ENCODE data around the gene STK25.
"Not testable (repeated sequence)": the region's sequence is repeated elsewhere in the genome, so short reads cannot be mapped to it uniquely, and the experiment has no call there.

Gene STK25

GRCh38 chr2:241507430-241508239, 749 bp downstream of the STK25 start:
- DNase-seq = peak in 1 of 2 experiments; percentile 0

DNA sequence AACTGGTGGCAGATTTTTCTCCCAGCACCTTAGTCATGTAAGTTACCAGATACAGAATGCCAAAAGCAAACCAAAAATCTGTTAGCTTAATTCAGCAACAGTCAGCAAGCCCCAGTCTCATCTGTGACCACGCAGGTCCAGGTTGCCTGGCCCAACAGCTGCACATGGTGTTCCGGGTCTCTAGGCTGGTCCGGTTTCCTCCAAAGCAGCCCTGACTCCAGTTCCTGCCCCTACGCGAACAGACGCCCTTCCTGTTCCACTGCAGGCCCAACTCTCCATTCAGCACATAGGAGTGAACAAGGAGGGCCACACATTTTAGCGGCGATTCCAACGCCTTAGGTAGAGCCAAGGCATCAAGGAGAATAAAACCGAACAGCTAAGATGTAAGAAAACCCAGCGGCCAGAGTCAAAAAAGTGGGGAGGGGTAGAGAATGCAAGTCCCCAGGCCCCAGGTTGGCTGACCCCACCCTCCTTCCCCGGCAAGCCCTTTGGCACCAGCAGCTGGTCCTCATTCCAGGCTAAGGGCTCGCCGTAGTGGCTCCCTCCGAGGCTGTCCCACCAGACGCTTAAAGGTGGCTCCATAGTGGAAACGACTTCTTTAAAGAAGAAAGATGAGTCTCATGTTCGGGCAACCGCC, 1.5 kb downstream of the STK25 start:
- no peak for DNase-seq

GRCh38 chr2:241506317-241506716, 2.1 kb downstream of the STK25 start:
- not testable (repeated sequence) for DNase-seq

- no peak for DNase-seq
Measured at GRCh38 chr2:241505781-241506201, 2.6 kb downstream of the STK25 start.

DNA sequence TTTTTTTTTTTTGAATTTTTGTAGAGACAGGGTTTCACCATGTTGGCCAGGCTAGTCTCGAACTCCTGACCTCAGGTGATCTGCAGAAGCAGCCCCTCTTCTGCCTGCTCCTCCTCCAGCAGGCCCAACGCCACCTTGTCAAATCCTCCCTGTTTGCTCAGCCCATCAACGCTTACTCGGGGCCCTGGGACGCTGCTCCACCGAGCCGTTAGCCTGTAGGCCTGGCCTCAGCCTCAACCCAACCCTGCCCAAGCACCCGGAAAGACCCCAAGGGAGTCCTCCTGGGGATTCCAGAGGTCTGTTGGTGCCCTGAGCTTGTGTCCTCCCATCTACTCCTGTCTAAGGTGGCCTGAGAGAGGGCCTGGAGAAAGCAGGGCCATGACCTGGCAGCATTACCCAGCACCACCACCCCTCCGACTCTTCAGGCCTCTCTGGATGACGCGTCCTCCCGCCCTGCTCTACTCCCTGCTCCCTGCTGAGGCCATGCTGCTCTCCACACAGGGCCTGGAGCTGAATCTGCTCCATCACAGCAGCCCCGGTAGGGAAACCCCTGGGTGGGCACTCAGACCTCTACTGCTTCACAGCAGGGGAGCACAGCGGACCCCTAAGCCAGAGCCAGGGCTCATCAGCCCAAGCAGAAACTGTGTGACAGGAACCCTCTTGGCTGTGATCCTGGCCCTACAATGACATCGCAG, 3.2 kb downstream of the STK25 start:
- no peak for DNase-seq

GRCh38 chr2:241503776-241504392, 4.5 kb downstream of the STK25 start:
- no peak for DNase-seq

GRCh38 chr2:241502281-241502680, 6.1 kb downstream of the STK25 start:
- no peak for DNase-seq

GRCh38 chr2:241501551-241501950, 6.8 kb downstream of the STK25 start:
- DNase-seq = no peak

DNA sequence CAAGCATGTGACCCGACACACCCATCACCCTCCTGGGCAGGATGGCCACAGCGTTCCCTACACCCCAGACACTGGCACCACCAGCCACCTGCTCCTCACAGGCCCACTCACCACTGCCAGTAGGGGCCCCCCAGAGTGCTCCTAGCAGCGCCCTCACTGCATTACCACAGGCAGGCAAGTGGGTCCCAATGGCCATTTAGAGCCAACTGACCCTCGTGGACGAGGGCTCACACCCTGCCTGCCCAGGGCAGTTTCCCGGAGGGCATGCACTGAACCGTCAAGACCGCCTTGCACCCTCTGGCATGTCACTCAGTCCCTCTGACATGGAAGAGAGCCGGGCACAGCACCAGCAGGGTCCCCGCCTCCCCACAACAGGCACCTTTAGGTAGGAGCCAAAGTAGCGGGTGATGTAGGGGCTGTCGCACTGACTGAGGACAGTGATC, 7.3 kb downstream of the STK25 start:
- no peak for DNase-seq

DNA sequence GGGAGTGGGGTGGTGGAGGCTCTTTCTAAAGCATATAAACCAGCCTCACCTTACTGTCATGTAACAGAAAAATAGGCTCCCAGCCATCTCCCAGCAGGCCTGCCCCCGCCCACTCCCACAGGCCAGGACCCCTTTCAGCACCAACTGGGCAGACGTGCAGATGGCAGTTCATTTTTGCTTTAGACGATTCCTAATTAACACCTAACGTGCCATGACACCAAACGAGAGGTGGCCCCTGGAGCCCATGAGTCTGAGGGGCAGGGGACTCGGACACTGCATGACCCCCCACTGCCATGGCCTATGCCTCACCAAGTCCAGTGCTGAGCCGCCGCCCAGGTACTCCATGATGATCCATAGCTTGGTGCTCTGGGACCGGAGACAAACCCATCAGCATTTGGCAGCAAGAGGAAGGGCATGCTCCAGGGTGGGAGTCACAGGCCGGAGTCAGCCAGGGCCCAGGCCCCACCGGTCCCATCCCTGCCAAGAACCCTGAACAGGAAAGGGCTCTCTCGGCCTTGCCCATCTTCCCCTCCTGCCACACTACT, 7.9 kb downstream of the STK25 start:
- no peak for DNase-seq

DNA sequence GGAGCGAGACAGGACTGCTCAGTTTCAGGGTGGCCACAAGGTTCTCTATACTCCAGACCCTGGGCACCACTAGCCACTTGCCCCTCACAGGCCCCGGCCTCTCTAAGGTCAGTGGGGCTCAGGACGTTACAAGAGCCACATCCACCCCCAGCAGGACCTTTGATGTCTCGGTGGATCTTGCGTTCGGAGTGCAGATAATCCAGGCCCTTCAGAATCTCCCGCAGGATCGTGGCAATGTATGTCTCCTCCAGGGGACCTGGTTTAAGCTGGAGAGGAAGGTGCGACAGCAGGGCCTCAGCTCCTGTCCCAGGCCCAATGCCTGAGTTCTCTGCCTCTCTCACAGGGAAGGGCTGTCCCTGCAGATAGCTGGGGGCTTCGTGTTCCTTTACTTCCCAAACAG, 8.4 kb downstream of the STK25 start:
- DNase-seq = no peak

DNA sequence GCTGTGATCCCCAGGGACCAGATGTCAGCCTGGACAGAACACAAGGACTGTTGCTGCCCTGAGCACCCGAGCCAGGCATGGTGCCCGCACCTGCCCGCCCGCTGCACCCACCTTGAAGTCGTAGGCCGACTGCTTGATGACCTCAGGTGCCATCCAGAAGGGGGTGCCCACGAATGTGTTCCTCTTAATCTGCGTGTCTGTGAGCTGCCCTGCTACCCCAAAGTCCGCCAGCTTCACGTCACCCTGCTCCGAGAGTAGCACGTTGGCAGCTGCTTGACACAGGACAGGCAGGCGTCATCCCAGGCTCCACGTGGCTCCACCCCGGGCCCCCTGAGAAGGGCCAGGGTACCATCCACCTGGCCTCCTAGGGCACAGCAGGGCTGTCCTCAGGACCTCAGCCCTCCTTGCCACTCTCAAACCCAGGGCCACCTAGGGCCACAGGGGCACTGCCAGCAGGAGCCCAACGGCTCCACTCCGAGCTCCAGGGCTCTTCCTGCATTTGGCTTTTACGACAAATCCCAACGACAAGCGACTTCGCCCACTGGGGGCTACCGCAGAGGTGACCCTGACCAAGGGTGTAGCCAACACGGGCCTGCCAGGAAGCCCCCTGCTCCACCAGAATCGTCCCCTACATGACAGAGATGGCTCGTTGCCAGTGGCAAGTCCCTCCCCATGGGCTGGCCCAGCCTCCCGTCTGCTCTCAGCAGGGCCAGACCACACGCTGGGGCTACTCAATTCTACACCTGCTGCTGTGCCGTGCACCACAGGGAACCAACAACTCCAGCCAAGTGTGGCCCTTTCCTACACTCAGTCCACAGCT, 9.0 kb downstream of the STK25 start:
- no peak for DNase-seq

DNA sequence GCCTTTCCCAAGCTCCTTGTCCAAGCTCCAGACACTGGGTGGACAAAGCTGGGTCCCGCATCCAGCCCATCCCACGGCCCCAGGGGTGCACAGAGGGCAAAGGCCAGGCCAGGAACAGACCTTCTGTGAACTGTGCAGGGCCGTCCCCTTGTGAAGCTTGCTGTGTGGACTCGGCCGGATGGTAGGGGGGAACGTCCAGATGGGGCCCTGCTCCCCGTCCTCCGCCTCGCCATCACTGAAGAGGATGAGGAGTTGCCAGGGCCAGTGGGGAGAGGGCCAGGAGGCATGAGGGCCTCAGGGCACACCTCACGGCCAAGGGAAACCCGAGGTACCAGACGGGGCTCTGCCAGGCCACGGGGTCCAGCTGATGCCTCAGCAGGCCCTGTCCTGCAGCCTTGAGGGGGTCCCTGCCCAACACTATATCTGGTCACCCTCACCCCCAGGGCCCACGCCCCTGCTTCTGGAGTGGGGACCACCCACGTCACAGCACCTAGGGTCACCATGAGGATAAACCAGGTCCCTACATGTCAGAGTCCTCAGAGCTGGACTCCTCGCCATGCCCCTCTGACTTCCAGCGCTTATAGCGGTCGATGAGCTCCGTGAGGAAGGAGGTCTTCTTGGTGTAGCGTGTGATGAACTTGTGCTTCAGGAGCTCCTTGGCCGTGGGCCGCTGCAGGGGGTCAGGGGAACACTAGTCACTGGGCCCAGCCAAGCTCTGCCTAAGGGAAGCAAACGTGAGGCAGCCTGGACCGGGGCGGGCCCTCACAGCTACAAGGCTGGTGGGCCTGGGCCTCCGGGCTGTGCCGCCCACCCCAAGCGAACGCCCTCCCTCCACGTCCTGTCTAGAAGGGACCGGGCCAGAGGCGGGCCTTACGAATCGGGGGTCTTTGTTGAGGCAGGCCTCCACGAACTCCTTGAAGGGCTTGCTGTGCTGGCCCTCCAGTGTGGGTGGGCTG, 10.0 kb downstream of the STK25 start:
- no peak for DNase-seq

- DNase-seq = no peak
Measured at GRCh38 chr2:241496904-241497877, 11.2 kb downstream of the STK25 start.

GRCh38 chr2:241496003-241496707, 12.2 kb downstream of the STK25 start:
- no peak for DNase-seq

DNA sequence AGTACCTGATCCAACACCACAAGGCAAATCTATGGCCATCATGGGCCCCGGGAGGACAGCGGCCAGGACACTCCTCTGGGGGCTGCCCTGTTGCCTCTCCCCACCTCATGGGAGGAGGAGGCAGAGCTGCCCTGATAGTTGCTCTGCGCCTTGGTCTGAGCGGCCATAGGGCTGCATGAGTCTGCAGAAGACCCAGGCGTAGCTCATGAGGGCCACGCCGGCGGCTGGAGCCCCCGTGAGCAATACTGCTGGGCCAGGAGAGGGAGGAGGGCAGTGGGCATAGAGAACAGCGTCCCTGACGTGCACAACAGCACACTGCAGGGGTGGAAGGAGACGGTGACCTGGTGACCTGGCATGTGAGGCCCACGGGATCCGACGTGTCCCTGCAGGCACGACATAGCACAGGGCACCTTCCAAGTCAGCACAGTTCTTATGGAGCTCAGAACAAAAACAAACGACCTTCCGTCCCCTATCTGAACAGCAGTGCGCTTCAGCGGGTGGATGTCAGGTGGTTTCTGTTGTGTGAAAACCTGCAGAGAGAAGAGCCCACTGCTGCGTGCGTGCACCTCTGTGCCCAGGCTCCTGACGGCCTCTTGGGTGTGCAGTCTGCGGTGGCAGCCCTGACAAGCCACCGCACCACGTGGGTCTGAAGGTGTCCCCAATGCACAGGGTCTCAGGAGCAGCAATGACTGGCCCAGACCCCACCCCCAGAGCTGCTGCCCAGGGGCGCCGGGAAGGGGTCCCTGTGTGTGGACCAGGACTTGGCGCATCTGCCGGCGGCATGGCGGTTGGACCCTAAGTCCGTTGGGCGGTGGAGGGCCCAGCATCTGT, 13.0 kb downstream of the STK25 start:
- no peak for DNase-seq

GRCh38 chr2:241494311-241494908, 14.0 kb downstream of the STK25 start:
- no peak for DNase-seq

GRCh38 chr2:241493092-241493491, 15.3 kb downstream of the STK25 start:
- no peak for DNase-seq

All from Kasumi-1 (cell line).